HEK293T (cell line): ENCODE results near the gene CORO1A.

Experiments used
- CTCF ChIA-PET: fragments of 350-600 bp; formaldehyde crosslinking; extraction: SDS; loops from one replicate; lab custom pipeline; 2021; ENCODE audit warnings: antibody characterized with exemption, inconsistent platforms; lab: Yijun Ruan, JAX
- POLR2A ChIA-PET: fragments of 350-600 bp; formaldehyde crosslinking; extraction: SDS; loops from one replicate; lab custom pipeline; 2020; ENCODE audit warnings: antibody characterized with exemption, inconsistent platforms; lab: Yijun Ruan, JAX
- DNase-seq: peaks from one replicate; pipeline ENCODE4 v3.0.0; 2012; ENCODE audit warnings: mixed read lengths; ENCODE audit errors: extremely low spot score
- ARNT ChIP-seq: fragments of 450-650 bp; IDR thresholded peaks from 2 replicates; pipeline ENCODE4 v1.6.1; 2017; ENCODE audit warnings: mild to moderate bottlenecking
- BHLHE40 ChIP-seq: fragments of 450-650 bp; IDR thresholded peaks from 2 replicates; pipeline ENCODE4 v1.6.1; 2016; ENCODE audit warnings: mild to moderate bottlenecking, moderate library complexity, borderline replicate concordance
- CTBP1 ChIP-seq: fragments of 450-650 bp; IDR thresholded peaks from 2 replicates; pipeline ENCODE4 v1.6.1; 2016; ENCODE audit warnings: borderline replicate concordance
- ELF4 ChIP-seq: fragments of 450-650 bp; IDR thresholded peaks from 2 replicates; pipeline ENCODE4 v1.6.1; 2017; ENCODE audit warnings: antibody characterized with exemption
- FOXA1 ChIP-seq: fragments of 450-650 bp; IDR thresholded peaks from 2 replicates; pipeline ENCODE4 v1.6.1; 2016; ENCODE audit warnings: mild to moderate bottlenecking
- FOXK2 ChIP-seq: fragments of 450-650 bp; IDR thresholded peaks from 2 replicates; pipeline ENCODE4 v1.6.1; 2016; ENCODE audit warnings: mild to moderate bottlenecking
- FOXM1 ChIP-seq: fragments of 450-650 bp; IDR thresholded peaks from 2 replicates; pipeline ENCODE4 v1.6.1; 2017; ENCODE audit warnings: mild to moderate bottlenecking, borderline replicate concordance
- HDGF ChIP-seq: fragments of 450-650 bp; IDR thresholded peaks from 2 replicates; pipeline ENCODE4 v1.6.1; 2017; ENCODE audit warnings: antibody characterized with exemption, borderline replicate concordance
- L3MBTL2 ChIP-seq: fragments of 450-650 bp; conservative IDR thresholded peaks from 2 replicates; pipeline ENCODE4 v1.6.1; 2016; ENCODE audit warnings: mild to moderate bottlenecking
- LEF1 ChIP-seq: fragments of 450-650 bp; IDR thresholded peaks from 2 replicates; pipeline ENCODE4 v1.6.1; 2017; ENCODE audit warnings: mild to moderate bottlenecking, borderline replicate concordance
- NFRKB ChIP-seq: fragments of 450-650 bp; IDR thresholded peaks from 2 replicates; pipeline ENCODE4 v1.6.1; 2016; ENCODE audit warnings: mild to moderate bottlenecking, moderate library complexity
- SP1 ChIP-seq: fragments of 450-650 bp; IDR thresholded peaks from 2 replicates; pipeline ENCODE4 v1.6.1; 2017
- SUZ12 ChIP-seq: fragments of 450-650 bp; IDR thresholded peaks from 2 replicates; pipeline ENCODE4 v1.6.1; 2016; ENCODE audit warnings: mild to moderate bottlenecking
- TARDBP ChIP-seq: fragments of 450-650 bp; IDR thresholded peaks from 2 replicates; pipeline ENCODE4 v1.6.1; 2016
- ZNF384 ChIP-seq: fragments of 450-650 bp; IDR thresholded peaks from 2 replicates; pipeline ENCODE4 v1.6.1; 2016
- TF ChIP-seq, protein P1 (sequence below): fragments of 450-650 bp; IDR thresholded peaks from 2 replicates; pipeline ENCODE4 v1.6.1; 2016

The CORO1A gene

GRCh38 chr16:30179195-30179594 is 4.2 kb upstream of the CORO1A start:
- TF ChIP-seq BHLHE40 (no peak), FOXM1 (no peak), SUZ12 (no peak)
- ChIA-PET POLR2A (interaction anchor here (0.8 kb wide), 1 partner anchor 451 kb away, joined by 3 read pairs; no protein-coding TSS in a partner anchor), CTCF (no interaction called here)
- no peak for DNase-seq

GRCh38 chr16:30179931-30180330 is 3.5 kb upstream of the CORO1A start:
- no peak for DNase-seq
- ChIA-PET CTCF (interaction anchor here (1.0 kb wide), 1 partner anchor 68 kb away, joined by 7 read pairs; no protein-coding TSS in a partner anchor), POLR2A (no interaction called here)
- TF ChIP-seq LEF1: no peak
- no peak for TF ChIP-seq ARNT
- TF ChIP-seq NFRKB: no peak
- no peak for TF ChIP-seq FOXA1
- no peak for TF ChIP-seq L3MBTL2
- no peak for TF ChIP-seq SUZ12
- TF ChIP-seq TARDBP: no peak
- no peak for TF ChIP-seq ZNF384
- no peak for TF ChIP-seq FOXK2
- no peak for TF ChIP-seq ELF4
- no peak for TF ChIP-seq FOXM1
- TF ChIP-seq BHLHE40: no peak
- no peak for TF ChIP-seq HDGF
- TF ChIP-seq, protein P1, sequence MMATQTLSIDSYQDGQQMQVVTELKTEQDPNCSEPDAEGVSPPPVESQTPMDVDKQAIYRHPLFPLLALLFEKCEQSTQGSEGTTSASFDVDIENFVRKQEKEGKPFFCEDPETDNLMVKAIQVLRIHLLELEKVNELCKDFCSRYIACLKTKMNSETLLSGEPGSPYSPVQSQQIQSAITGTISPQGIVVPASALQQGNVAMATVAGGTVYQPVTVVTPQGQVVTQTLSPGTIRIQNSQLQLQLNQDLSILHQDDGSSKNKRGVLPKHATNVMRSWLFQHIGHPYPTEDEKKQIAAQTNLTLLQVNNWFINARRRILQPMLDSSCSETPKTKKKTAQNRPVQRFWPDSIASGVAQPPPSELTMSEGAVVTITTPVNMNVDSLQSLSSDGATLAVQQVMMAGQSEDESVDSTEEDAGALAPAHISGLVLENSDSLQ: no peak
- no peak for TF ChIP-seq CTBP1
- TF ChIP-seq SP1: no peak

GRCh38 chr16:30180741-30181140 is 2.7 kb upstream of the CORO1A start:
- CTCF ChIA-PET: interaction anchor here (1.0 kb wide), 1 partner anchor 69 kb away, joined by 7 read pairs; no protein-coding TSS in a partner anchor
- no peak for DNase-seq
- no peak for TF ChIP-seq ELF4
- no peak for TF ChIP-seq ARNT
- TF ChIP-seq SP1: no peak
- no peak for TF ChIP-seq FOXM1
- TF ChIP-seq HDGF: no peak
- TF ChIP-seq BHLHE40: no peak
- TF ChIP-seq SUZ12: no peak
- TF ChIP-seq L3MBTL2: no peak
- TF ChIP-seq TARDBP: no peak
- no peak for TF ChIP-seq FOXK2
- TF ChIP-seq, protein P1: no peak
- no peak for TF ChIP-seq FOXA1
- no peak for TF ChIP-seq NFRKB
- TF ChIP-seq ZNF384: no peak
- TF ChIP-seq CTBP1: no peak
- TF ChIP-seq LEF1: no peak
- POLR2A ChIA-PET: no interaction called here

DNA sequence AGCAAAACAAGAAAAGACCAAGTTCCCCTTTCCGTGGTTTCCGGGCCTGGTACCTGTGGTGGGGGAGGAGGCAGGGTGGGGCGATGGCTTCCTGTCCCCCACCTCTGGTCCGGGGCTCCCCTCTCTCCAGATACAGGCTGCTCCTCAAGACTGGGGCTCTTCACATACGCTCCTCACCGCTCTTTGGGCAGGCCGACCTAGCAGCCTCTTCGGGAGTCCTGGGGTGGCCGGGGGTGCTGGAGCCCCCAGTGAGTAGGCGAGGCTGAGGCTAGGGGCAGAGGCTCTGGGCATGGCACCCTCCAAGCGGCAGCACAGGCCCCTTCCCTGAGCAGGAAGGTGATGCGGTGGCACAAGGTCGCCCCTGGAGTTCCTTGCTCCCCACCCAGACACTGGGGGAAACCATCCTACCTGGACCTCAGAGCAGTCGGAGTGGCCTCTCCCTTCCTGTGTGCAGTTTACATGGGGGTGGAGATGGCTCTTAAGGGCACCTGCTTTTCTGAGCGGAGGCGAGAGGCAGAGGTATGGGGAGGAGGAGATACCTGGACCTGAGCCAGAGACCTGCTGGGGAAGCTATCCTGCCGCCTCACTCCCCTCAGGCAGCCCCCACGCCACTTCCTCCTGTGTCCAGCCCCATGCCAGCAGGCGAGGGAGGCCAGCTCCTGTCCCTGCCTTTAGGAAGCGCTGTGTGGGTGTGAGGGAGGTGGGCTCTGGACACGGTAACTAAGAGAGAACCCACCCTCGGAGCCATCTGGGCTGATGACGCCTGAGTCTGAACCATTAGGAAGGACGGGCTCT is 891 bp downstream of the CORO1A start:
- ChIA-PET POLR2A (interaction anchor here (0.9 to 1.2 kb wide), 3 partner anchors 74 to 143 kb away, joined by 3 to 5 read pairs (median 4); partner anchors contain the start of gene ALDOA), CTCF (interaction anchor here (1.0 kb wide), 1 partner anchor 246 kb away, joined by 3 read pairs; the partner anchor contains the start of gene DCTPP1)
- DNase-seq: peak; percentile 19
- TF ChIP-seq LEF1 (no peak), SP1 (no peak), CTBP1 (no peak), TARDBP (no peak), SUZ12 (no peak), FOXM1 (no peak), NFRKB (no peak), ARNT (no peak), L3MBTL2 (no peak), BHLHE40 (no peak), FOXA1 (no peak), HDGF (no peak), FOXK2 (no peak), ELF4 (no peak)
- TF ChIP-seq, protein P1: no peak

GRCh38 chr16:30184891-30185682 is 1.7 kb downstream of the CORO1A start:
- TF ChIP-seq SP1 (no peak), CTBP1 (no peak), SUZ12 (no peak), FOXK2 (no peak), HDGF (no peak), ELF4 (no peak), FOXM1 (no peak)
- ChIA-PET CTCF (interaction anchor here (2.2 kb wide), 1 partner anchor 92 kb away, joined by 8 read pairs; no protein-coding TSS in a partner anchor), POLR2A (interaction anchor here (1.2 kb wide), 1 partner anchor 93 kb away, joined by 4 read pairs; the partner anchor contains the start of gene TBX6)
- DNase-seq: peak; percentile 9
